Epithelial cell of proximal tubule (primary cell): Measurements from ENCODE around the gene PHAF1. TPM values are rescaled to one million over a fixed set of nuclear protein-coding genes. Genes with fewer than 3 reads are reported as not detected.

Experiments used
- DNase-seq: peaks from one replicate; pipeline ENCODE4 v3.0.0-alpha.2; 2011; ENCODE audit warnings: low read depth
- H3K4me3 ChIP-seq: 2 replicates; pipeline ENCODE4 v1.5.1; 2011; ENCODE audit warnings: low read depth, mild to moderate bottlenecking, low read length
- CTCF ChIP-seq: conservative IDR thresholded peaks from 2 replicates; pipeline ENCODE4 v1.5.1; 2012; ENCODE audit warnings: low read depth, mild to moderate bottlenecking, low read length
- total RNA-seq: library from RNA; depleted of rRNA; stranded (reverse); fragments of >200 nt; gene quantifications from 2 replicates; pipeline ENCODE4 v1.2.3, GENCODE V29; 2015

Gene PHAF1
- total RNA-seq, 1 donor from 2014 or later, result 16.4 TPM

- H3K4me3 ChIP-seq, result no peak overlapping the region
- TF ChIP-seq CTCF, result no peak
- DNase-seq, result no peak
These were observed 18.7 kb downstream of the PHAF1 start for GRCh38 chr16:67128417-67128816.

- no peak for DNase-seq
- no peak for TF ChIP-seq CTCF
These were observed 19.1 kb downstream of the PHAF1 start for GRCh38 chr16:67128887-67129286.

GRCh38 chr16:67129422-67129821 is 19.7 kb downstream of the PHAF1 start:
- H3K4me3 ChIP-seq, result no peak overlapping the region
- TF ChIP-seq CTCF, result no peak

More at GRCh38 chr16:67128887-67129286, 19.1 kb downstream of the PHAF1 start:
- no peak overlapping the region for H3K4me3 ChIP-seq

GRCh38 chr16:67137605-67138004 is 27.9 kb downstream of the PHAF1 start:
- no peak for DNase-seq
- no peak for TF ChIP-seq CTCF
- H3K4me3 ChIP-seq, result no peak overlapping the region

More at GRCh38 chr16:67129422-67129821, 19.7 kb downstream of the PHAF1 start:
- no peak for DNase-seq

GRCh38 chr16:67141391-67141790 is 31.6 kb downstream of the PHAF1 start:
- no peak for TF ChIP-seq CTCF
- no peak overlapping the region for H3K4me3 ChIP-seq
- no peak for DNase-seq

GRCh38 chr16:67142342-67142741 is 32.6 kb downstream of the PHAF1 start:
- TF ChIP-seq CTCF, result no peak

GRCh38 chr16:67144943-67145342 is 35.2 kb downstream of the PHAF1 start:
- no peak for DNase-seq
- TF ChIP-seq CTCF, result no peak
- H3K4me3 ChIP-seq, result no peak overlapping the region

More at GRCh38 chr16:67142342-67142741, 32.6 kb downstream of the PHAF1 start:
- no peak for DNase-seq
- H3K4me3 ChIP-seq, result no peak overlapping the region
